ENCODE measurements around the gene PDE6B.
"Not testable (repeated sequence)": the region's sequence is repeated elsewhere in the genome, so short reads cannot be mapped to it uniquely, and the experiment has no call there.

Gene PDE6B

DNA sequence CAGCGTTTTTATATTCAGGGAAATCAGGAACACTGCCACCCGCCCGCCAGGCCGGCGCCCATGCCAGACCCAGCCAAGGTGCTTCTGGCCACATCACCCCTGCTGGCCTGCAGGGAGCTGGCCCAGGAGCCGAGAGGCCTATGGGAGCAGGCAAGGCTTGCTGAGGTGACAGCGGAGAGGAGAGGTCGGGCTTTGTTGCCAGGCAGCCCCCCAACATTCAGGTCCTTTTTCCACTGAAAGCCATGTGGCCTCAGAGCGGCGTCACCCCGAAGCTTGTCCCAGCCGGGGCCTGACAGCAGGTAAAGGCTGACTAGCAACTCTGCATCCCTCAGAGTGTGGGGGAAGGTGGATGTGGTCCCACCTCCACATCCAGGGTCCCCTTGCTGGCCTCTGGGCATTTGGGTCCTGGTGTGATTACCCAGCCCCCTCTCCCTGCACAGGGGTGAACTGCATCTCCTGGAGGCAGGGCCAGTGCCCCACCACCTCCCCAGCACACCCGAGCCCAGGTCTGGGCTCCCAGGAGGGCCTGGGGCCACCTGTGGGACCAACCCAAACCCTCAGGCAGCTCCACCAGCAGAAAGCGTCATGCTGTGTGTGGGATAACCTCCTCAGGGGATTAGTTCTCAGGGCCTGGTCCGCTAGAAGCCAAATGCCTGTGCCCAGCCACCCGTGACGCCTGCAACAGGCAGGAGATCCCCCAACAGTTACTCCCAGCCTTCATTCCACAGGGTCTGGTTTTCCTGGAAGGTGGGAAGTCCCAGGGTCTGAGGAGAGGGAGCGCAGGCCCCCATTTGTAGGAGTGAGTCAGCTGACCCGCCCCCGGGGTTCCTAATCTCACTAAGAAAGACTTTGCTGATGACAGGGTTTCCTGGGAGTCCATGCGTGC lies at the start of gene PDE6B:
TSS of gene PDE6B (plus strand) at position 869 of the 886 bp plus-strand sequence. CDS start 54 bp downstream, outside the sequence.
- DNase-seq (ENCODE audit: low read depth in 2 of 2) = no peak

DNA sequence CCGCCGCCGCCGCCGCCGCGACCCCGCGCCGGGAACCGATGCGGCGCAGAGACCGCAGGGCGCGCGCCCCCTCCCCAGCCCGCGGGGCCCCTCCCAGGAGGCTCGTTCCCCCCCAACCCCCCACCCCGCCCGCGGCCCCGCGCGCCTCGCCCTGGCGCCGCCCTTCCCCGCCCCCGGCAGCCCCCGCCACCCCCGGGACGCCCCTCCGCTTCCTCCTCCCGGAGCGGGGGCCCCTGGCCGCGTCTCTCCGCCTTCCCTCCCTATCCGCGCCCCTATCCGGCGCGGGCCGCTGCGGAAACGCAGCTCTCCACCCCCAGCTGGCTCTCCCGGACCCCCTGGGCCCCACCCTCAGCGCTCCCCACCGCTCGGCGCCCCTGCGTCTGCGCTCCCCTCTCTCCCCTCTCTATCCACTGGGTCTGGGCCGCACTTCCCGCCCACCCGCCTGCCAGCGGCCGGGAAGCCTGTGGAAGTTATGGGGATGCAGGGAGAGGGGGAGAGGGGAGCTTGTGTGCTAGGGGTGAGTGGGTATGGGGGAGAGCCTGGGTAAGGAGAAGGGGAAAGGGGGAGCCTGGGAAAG lies 49.0 kb upstream of the PDE6B start, which contains the start of gene TMEM271:
TSS of gene TMEM271 (minus strand) at position 51 of the 577 bp plus-strand sequence. CDS start 233 bp downstream, outside the sequence.
- no peak for DNase-seq (ENCODE audit: low read depth in 2 of 2)

DNA sequence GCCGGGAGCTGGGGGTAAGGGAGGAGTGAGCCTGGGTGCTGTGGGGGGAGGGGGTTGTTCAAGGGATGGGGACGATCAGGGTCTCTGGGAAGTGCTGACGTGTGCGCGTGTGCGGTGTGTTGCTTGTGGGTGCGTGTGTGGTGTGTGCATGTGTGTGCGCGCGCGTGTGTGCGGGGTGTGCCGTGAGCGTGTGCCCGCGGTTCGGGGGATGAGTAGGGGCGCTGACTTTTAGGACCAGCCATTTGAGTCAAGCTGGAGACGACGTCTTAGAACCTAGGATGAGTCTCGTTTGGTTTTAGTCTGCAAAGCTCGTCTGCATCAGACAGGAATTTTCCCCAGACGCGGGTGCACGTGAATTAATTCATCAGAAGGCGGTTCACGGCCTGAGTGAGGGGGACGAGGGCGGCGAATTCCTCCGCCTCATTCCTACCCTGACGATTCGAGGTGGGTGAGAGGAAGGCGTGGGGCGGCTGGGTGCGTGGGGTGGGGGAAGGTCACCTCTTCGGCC lies 48.3 kb upstream of the PDE6B start:
- DNase-seq (ENCODE audit: low read depth in 2 of 2) = no peak

DNA sequence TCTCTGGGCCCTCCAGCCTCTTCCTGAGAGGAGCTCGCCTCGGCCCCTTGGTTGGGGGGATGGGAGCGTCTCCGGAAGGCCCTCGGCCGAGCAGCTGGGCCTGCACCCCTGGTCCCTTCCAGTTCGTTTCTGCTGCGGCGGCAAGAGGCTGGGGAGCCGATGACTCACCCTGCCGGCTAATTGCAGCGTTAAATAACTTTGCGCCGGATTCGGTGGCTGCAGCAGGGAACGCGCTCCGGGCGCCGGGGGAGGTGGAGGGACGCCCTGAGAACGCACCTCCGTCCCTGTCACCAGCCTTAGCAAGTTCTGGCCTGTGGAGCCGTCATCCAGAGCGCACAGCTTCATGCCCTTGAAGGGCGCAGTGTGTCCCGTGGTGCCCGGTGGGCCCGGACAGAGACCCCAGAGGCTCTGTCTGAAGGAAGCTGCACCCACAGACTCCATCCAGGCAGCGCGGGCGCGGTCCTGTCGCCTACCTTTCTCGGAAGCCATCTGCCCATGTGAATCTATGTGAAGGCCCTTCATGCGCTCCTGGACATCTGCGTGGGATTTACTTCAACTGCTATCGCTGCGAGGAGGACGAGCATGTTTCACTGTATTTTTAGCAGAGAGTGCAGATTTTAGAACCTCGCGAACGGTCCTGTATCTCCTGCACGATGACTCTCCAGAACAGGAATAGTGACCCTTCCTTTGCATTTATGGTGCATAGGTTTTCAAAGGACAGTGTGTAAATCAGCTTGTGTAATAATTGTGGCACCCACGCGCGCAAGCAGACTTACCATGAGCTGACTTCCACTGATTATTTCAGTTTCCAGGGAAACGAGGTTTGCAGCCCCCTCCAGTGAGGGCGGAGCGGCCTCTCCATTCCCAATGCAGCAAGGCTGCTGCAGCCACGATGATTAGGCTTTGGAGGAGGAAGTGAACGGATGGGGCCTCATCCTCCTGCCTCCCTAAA lies 47.6 kb upstream of the PDE6B start:
- no peak for DNase-seq (ENCODE audit: low read depth in 2 of 2)

DNA sequence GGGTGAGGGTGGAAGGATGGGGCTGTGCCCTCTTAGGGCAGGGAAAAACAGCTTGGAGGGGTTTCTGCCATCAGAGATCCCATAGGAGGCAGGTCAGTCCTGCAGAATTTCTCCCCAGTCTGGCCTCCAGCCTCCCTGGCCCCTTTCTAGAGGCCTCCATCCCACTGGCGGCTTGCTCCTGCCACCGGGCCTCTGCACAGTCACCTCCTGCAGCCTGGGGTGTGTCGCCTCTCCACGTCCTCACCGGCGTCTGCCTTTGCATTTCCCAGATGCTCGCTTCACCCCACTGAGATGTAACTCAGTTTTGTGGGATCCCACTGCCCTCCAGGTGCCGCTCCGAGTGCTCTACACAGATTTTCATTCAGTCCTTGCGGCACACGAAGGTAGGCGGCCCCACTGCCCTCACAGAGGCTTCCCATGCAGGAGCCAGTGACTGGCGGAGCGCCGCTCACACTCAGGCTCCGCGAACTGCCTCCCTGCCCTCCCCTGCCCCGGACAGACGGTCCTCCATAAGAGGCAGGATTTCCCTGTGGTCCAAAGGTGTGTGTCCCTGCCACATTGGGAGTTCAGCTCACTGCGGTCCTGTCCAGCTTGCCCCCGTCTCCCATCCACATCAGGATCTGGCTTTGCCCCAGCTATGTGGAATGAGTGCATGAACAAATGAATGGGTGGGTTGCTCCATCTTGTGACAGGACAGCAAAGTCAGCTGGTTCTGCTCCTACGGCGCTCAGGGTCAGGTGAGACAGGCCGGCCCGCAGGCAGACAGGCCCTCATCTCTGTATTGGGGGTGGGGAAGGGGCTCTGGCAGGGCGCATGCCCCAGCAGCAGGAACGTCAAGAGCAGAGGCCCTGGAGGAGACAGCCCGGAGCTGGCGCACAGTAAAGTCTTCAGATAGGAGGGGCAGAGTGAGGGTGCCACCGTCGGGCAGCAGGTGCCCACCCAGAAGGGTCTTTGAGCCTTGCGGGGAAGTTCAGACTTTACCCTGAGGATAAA lies 46.6 kb upstream of the PDE6B start:
- DNase-seq (ENCODE audit: low read depth in 2 of 2) = no peak

DNA sequence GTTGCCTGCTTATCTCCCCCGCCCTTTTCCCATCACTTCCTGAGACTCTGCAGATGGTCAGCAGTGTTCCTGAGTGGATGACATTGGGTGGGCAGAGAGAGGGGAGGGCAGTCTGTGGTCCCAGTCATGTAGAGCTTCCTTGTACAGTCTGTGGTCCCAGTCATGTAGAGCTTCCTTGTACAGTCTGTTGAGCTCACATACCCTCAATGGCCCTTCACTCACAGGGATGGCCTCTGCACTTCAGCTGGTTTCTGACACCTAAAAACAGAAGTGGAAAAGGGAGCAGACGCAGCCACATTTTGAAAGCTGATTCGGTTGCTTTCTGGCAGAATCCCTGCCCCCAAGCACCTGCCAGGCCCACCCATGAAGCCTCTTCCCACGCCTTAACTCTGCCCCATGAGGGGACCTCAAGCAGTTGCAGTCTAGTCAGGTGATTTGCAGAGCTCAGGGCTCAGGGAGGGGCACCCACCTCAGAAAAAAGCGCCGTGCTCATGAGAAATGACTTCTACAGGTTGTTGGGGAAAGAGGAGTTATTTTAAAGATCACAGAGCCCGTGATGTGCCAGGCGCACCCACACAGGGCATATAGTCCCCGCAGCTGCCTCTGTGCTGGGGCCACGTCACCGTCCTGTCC lies 45.7 kb upstream of the PDE6B start:
- no peak for DNase-seq (ENCODE audit: low read depth in 2 of 2)

DNA sequence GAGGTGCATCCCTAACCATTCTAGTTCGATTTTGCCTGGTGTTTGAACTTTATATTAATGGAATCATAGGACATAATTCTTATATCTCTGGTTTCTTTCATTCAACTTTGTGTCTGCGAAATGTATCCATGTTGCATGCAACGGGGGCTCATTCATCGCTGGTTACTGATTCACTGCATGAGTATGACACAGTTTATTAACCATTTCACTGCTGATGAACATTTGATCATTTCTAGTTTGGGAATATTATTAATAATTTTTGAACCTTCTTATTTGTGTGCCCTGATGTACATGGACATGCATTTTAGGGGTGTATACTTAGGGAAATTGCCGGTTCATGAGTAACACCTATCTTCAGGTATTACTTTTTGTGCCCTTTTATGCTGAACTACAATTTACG lies 44.2 kb upstream of the PDE6B start:
- DNase-seq (ENCODE audit: low read depth in 2 of 2) = no peak

DNA sequence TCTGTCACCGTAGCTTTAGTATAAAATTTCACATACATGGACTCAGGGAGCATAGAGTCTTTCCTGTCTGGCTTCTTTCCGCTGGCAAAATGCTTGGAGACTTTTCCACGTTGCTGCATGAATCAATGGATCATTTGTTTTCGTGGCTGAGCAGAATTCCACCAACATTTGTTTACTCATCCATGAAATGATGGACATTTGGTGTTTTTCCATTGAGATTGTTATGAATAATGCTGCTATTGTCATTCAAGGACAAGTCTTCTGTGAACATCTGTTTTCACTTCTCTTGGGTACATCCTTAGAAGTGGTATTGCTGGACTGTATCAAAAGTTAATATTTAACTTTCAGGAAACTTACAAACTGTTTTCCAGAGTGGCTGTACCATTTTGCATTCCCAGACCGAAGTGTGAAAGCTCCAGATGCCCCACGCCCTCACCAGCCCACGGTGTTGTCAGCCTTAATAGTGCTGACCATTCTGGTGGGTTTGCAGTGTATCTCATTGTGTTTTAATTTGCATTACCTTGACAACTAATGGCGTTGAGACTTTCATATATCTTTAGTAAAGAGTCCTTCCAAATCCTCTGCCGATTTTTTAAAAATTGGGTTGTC lies 43.5 kb upstream of the PDE6B start:
- no peak for DNase-seq (ENCODE audit: low read depth in 2 of 2)

DNA sequence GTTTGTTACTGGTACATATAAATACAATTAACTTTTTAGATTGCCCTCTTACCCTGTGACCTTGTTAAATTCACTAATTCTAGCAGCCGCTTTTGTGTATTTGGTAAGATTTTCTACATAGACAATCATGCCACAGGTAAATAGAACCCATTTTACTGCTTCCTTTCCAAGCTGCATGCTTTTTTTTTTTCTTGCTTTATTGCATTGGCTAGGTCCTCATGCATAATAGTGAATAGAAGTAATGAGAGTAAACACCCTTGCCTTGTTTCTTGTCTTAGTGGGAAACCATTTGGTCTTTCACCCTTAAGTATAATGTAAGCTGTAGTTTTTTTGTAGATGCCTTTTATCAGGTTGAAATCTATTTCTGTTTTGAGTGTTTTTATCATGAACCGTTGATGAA lies 41.6 kb upstream of the PDE6B start:
- DNase-seq (ENCODE audit: low read depth in 2 of 2) = no peak

DNA sequence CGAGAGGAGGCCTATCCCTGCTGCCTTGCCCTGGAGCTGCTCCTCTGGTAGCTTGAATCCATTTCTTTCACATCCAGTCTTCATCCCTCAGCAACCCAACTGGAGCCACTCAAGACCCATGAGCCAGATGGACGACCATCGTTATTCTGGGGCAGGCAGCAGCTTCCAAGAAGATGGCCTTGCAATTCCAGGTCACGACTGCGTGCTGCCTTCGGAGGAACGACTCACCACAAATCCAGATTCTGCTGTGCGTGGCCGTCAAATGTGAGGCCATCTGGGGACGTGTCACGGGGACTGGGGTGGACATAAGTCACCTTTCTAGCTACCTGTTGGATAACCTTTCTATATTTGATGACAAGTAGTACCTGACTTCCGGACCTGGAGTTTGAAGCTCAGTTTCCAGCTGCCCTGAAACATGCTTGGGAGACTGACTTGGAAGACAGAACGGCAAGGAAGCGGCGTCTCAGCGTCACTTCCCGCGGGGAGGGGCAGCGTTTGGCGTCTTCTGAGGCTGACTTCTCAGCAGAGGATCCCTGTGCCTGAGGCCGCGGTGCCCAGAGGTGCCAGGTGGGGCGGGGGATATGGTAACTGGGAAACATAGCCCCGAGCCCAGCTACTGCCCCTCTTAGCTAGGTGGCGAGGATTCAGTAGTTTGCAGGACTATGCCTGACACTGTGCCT lies 37.6 kb upstream of the PDE6B start:
- DNase-seq (ENCODE audit: low read depth in 2 of 2) = no peak

DNA sequence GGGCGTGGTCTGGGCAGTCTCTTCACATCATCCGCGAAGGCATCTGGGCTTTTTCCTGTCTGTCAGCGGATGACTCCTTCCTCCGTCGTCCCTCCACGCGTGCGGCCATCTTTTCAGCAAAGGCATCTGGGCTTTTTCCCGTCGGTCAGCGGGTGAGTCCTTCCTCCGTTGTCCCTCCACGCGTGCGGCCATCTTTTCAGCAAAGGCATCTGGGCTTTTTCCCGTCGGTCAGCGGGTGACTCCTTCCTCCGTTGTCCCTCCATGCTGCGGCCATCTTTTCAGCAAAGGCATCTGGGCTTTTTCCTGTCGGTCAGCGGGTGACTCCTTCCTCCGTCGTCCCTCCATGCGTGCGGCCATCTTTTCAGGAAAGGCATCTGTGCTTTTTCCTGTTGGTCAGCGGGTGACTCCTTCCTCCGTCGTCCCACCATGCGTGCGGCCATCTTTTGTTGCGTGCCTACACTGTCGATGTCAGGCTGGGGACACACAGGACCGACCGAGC lies 37.0 kb upstream of the PDE6B start:
- no peak for DNase-seq (ENCODE audit: low read depth in 2 of 2)

DNA sequence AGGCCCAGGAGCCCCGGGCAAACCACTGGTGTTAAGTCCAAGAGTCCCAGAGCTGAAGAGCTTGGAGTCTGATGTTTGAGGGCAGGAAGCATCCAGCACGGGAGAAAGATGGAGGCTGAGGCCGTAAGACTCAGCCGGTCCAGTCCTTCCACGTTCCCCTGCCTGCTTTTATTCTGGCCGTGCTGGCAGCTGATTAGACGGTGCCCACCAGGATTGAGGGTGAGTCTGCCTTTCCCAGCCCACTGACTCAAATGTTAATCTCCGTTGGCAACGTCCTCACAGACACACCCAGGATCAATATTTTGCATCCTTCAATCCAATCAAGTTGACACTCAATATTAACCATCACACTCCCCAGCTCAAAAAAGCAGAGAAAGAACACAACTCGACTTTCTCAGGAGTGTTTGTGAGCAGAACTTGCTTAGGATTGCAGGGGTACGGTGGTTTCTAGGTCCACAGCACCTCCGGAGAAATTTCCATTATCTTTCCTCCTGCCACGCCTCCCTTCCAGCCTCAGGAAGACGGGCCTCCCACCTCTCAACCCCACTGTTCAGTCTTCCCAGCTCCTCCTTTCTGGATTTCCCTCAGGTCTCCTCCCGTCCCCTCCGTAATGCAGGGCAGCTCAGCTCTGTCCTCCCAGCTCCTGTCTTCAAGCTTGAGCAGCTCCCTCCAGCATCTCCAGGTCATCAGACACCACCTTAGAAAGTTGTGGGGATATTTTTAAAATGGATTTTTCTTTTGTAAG lies 36.0 kb upstream of the PDE6B start:
- no peak for DNase-seq (ENCODE audit: low read depth in 2 of 2)

DNA sequence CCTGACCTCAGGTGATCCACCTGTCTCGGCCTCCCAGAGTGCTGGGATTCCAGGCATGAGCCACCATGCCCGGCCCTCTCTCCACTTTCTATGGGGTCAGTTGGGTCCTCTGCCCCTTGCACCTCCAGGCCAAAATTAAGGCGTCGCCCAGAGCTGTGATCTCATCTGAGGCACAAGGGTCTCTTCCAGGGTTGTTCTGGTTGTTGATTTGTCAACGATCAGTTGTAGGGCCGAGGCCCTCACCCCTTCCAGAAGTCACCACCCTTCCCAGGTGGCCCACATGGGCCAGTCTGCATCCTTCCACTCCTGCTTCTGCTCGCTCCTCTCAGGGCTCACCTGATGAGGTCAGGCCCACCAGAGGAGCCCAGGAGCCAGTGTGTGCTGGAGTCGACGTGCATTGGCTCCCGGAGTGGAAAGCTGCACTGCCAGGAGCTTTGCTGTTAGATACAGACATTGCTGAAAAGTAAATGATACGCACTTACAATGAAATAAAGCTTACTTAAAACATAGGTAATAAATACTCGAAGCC lies 35.0 kb upstream of the PDE6B start:
- no peak for DNase-seq (ENCODE audit: low read depth in 2 of 2)

DNA sequence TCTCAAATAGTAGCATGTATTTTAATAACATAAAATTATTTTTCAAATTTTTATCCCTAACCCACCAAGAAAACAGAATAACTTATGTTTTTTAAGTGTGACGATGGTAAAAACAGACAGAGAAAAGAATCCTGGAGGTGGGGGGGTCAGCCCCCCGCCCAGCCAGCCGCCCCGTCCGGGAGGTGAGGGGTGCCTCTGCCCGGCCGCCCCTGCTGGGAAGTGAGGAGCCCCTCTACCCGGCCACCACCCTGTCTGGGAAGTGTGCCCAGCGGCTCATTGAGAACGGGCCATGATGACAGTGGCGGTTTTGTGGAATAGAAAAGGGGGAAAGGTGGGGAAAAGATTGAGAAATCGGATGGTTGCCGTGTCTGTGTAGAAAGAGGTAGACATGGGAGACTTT lies 33.2 kb upstream of the PDE6B start:
- not testable (repeated sequence) for DNase-seq (ENCODE audit: low read depth in 2 of 2)

DNA sequence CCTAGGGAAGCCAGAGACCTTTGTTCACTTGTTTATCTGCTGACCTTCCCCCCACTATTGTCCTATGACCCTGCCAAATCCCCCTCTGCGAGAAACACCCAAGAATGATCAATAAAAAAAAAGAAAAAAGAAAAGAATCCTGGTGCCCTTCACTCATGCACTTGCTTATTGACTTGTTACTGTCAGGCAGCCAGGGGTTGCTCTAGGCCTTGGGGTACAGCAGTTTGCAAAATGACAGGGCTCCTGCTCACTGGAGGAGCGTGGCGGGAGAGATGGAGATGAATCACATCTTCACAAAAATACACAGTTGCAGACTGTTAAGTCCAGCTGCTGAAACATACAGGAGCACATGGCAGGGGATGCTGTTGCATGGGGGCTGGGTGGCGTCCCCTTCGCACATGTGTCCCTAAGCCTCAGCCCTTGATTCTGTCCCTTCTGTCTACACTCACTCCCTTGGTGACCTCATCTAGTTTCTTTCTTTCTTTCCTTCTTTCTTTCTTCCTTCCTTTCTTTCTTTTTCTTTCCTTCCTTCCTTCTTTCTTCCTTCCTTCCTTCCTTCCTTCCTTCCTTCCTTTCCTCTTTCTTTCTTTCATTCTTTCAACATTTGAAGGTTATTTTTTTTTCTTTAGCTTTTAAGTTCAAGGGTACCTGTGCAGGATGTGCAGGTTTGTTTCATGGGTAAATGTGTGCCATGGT lies 32.4 kb upstream of the PDE6B start:
- DNase-seq (ENCODE audit: low read depth in 2 of 2) = no peak

DNA sequence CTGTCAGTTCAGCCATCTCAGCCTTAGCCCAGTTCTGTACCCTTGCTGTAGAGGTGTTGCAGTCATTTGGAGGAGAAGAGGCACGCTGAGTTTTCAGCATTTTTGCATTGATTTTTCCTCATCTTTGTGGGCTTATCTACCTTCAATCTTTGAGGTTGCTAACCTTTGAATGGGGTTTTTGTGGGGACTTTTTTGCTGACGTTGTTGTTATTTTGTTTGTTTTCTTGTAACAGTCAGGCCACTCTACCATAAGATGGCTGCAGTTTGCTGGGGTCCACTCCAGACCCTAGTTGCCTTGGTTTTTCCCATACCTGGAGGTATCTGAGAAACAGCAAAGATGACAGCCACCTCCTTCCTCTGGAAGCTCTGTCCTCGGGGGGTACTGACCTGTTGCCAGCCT lies 26.4 kb upstream of the PDE6B start:
- no peak for DNase-seq (ENCODE audit: low read depth in 2 of 2)

DNA sequence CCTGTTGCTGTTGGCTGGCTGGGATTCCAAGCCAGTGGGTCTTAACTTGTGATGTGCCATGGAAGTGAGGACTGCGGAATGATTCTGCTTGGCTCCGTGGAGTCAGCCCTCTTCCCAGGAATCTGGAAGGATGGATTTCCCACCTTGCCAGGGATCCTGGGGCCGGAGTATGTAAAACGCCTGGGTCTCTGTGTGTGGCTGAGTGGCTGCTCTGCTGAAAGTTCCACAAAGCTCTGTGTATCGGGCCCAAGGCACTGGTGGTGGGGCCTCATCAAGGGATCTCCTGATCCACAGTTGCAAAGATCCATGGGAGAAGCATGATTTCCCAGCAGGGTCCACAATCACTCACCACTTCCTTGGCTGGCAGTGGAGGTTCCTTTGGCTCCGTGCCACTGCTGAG lies 25.2 kb upstream of the PDE6B start:
- DNase-seq (ENCODE audit: low read depth in 2 of 2) = no peak
